Measurements from ENCODE around the gene ALDH1B1. TPM values are rescaled to one million over a fixed set of nuclear protein-coding genes. Genes with fewer than 3 reads are reported as not detected.

Gene ALDH1B1
- total RNA-seq, 8 experiments from 2014 or later: 17.3 to 32.9 (median 22.4) TPM

GRCh38 chr9:38439291-38439915, 46.9 kb downstream of the ALDH1B1 start:
- H3K4me1 ChIP-seq (replicated peaks in 1 of 2): peaks cover 11% of the 10 kb centered on the region in 2 donors
- WGBS, 10 experiments: 0 to 100% (median 80%) methylated on average over 1 to 2 of the region's 3 CpGs; no CpG with 5 or more reads in 7 of the 10 experiments
- no peak overlapping the region for H3K4me3 ChIP-seq
- H3K27ac ChIP-seq: no peak overlapping the region
- in situ Hi-C loops (cut with MboI; ENCODE audit: low pct_unique_long_range_greater_than_20kb in 2 of 9, low sequenced_read_pairs in 9 of 9, unreplicated experiment in 9 of 9): no loop called here
- ATAC-seq (replicated peaks in 6 of 8): no peak

DNA sequence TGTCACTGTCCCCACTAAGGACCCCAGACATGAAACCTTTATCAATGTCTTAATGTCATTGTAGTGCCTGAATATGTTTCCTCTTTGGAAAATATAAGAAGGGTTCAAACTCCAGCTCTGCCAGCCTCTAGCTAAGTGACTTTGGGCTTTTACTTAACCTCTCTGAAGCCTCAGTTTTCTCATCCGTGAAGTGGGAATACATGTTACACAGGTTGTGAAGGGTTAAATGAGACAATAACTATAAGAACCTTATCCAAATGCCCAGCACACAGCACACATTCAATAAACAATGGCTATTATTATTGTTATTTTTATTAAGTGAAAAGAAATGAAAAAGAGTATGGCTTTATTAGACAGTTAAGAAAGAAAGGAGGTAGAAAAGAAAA, 47.4 kb downstream of the ALDH1B1 start:
- no peak overlapping the region for H3K27ac ChIP-seq
- no peak for ATAC-seq (replicated peaks in 6 of 8)
- peaks cover 6% of the 10 kb centered on the region in 2 donors for H3K4me1 ChIP-seq (replicated peaks in 1 of 2)
- in situ Hi-C loops (cut with MboI; ENCODE audit: low pct_unique_long_range_greater_than_20kb in 2 of 9, low sequenced_read_pairs in 9 of 9, unreplicated experiment in 9 of 9): no loop called here
- WGBS, 10 experiments: 13 to 100% (median 100%) methylated on average over 1 of the region's 1 CpG; no CpG with 5 or more reads in 2 of the 10 experiments
- no peak overlapping the region for H3K4me3 ChIP-seq

DNA sequence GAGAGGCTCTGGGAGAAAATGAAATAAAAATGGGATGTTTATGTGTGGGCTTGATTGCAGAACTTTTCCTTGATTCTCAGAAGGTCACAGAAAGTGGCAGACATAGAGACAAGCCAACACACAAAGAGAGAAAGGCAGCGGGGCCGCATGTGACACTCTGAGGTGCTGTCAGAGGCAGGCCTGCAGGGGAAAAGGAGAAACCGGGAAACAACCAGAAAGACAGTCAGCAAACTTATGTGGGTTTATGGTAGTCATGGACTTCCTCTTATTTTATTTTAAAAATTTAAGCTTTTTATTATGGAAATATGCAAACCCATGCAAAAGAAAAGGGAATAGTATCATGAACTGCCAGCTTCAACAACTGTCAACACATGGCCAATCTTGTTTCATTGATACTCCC, 48.0 kb downstream of the ALDH1B1 start:
- no peak overlapping the region for H3K4me3 ChIP-seq
- H3K4me1 ChIP-seq (replicated peaks in 1 of 2): peaks cover 0 to 3% of the 10 kb centered on the region in 2 donors
- H3K27ac ChIP-seq: no peak overlapping the region
- in situ Hi-C loops (cut with MboI; ENCODE audit: low pct_unique_long_range_greater_than_20kb in 2 of 9, low sequenced_read_pairs in 9 of 9, unreplicated experiment in 9 of 9): no loop called here
- 60 to 100% (median 82%) methylated on average over 1 to 3 of the region's 3 CpGs; no CpG with 5 or more reads in 2 of the 10 experiments for WGBS, 10 experiments
- ATAC-seq (replicated peaks in 6 of 8): no peak

- no peak overlapping the region for H3K4me3 ChIP-seq
- in situ Hi-C loops (cut with MboI; ENCODE audit: low pct_unique_long_range_greater_than_20kb in 2 of 9, low sequenced_read_pairs in 9 of 9, unreplicated experiment in 9 of 9): no loop called here
- 7 to 100% (median 87%) methylated on average over 1 to 8 of the region's 8 CpGs; no CpG with 5 or more reads in 1 of the 10 experiments for WGBS, 10 experiments
- H3K27ac ChIP-seq: no peak overlapping the region
- ATAC-seq (replicated peaks in 6 of 8): no peak
- peaks cover 0 to 3% of the 10 kb centered on the region in 2 donors for H3K4me1 ChIP-seq (replicated peaks in 1 of 2)
Measured at GRCh38 chr9:38441347-38442085, 49.0 kb downstream of the ALDH1B1 start.

- Histone ChIP-seq H3K4me1 (replicated peaks in 1 of 2) (peaks cover 0 to 3% of the 10 kb centered on the region in 2 donors), H3K4me3 (no peak overlapping the region), H3K27ac (no peak overlapping the region)
- in situ Hi-C loops (cut with MboI; ENCODE audit: low pct_unique_long_range_greater_than_20kb in 2 of 9, low sequenced_read_pairs in 9 of 9, unreplicated experiment in 9 of 9): no loop called here
- ATAC-seq (replicated peaks in 6 of 8): no peak
- WGBS, 10 experiments: 47 to 88% (median 67%) methylated on average over 1 to 5 of the region's 8 CpGs; no CpG with 5 or more reads in 5 of the 10 experiments
Measured at GRCh38 chr9:38442473-38443096, 50.1 kb downstream of the ALDH1B1 start.

GRCh38 chr9:38443181-38443580, 50.7 kb downstream of the ALDH1B1 start:
- in situ Hi-C loops (cut with MboI; ENCODE audit: low pct_unique_long_range_greater_than_20kb in 2 of 9, low sequenced_read_pairs in 9 of 9, unreplicated experiment in 9 of 9): no loop called here
- Histone ChIP-seq H3K27ac (no peak overlapping the region), H3K4me3 (no peak overlapping the region), H3K4me1 (replicated peaks in 1 of 2) (peaks cover 0 to 3% of the 10 kb centered on the region in 2 donors)
- no peak for ATAC-seq (replicated peaks in 6 of 8)
- WGBS, 10 experiments: 37 to 88% (median 66%) methylated on average over 2 to 7 of the region's 7 CpGs; no CpG with 5 or more reads in 4 of the 10 experiments

GRCh38 chr9:38443597-38443996, 51.1 kb downstream of the ALDH1B1 start:
- no peak for ATAC-seq (replicated peaks in 6 of 8)
- 20 to 80% (median 70%) methylated on average over 1 to 2 of the region's 2 CpGs; no CpG with 5 or more reads in 5 of the 10 experiments for WGBS, 10 experiments

DNA sequence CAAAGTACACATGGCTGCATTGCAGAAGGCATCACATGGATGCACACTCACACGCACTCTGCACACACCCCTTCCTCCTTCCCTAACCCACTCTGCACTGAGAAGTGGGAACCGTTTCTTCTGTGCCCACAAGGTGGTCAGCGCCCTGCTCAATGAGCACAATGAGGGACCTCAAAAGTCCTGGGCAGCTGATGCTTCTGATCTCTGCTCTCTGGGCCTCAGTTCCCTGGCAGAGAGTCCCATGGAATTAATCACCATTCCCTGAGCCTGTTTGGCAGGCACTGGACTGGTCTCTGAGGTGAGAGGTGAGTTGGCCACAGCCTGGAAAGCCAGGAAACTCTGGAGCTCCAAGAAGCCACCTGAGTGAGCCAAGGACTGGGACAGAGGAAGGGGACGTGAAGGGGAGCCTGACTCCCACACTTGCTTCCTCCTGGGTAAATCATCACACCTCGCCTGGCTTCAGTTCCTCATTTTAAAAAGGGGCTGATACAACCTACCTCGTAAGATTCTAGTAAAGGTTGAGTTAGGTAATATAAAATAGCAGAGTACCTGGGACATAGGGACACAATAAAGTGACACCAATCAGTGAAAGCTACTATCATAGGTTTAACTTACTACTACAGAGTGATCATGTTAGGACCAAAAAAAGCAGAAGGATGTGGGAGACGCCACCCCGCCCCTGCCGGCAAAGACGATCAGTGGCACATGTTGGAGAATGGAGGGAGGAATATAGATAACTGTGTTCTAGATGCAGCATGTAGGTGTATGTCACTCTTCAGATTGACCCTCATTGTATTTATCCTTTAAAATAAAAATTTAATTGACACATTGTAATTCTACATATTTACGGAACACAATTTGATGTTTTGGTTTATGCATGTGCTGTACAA, 52.9 kb downstream of the ALDH1B1 start:
- in situ Hi-C loops (cut with MboI; ENCODE audit: low pct_unique_long_range_greater_than_20kb in 2 of 9, low sequenced_read_pairs in 9 of 9, unreplicated experiment in 9 of 9): no loop called here
- ATAC-seq (replicated peaks in 6 of 8): no peak
- 0 to 100% (median 54%) methylated on average over 1 to 9 of the region's 11 CpGs for WGBS, 10 experiments
- no peak overlapping the region for H3K4me3 ChIP-seq
- no peak overlapping the region for H3K27ac ChIP-seq
- peaks cover 0 to under 1% of the 10 kb centered on the region in 2 donors for H3K4me1 ChIP-seq (replicated peaks in 1 of 2)

More at GRCh38 chr9:38443597-38443996, 51.1 kb downstream of the ALDH1B1 start:
- H3K4me1 ChIP-seq (replicated peaks in 1 of 2): peaks cover 0 to 3% of the 10 kb centered on the region in 2 donors
- in situ Hi-C loops (cut with MboI; ENCODE audit: low pct_unique_long_range_greater_than_20kb in 2 of 9, low sequenced_read_pairs in 9 of 9, unreplicated experiment in 9 of 9): no loop called here
- no peak overlapping the region for H3K4me3 ChIP-seq
- no peak overlapping the region for H3K27ac ChIP-seq

GRCh38 chr9:38447703-38448102, 55.2 kb downstream of the ALDH1B1 start:
- WGBS, 10 experiments: 50 to 83% (median 83%) methylated on average over 1 of the region's 1 CpG; no CpG with 5 or more reads in 7 of the 10 experiments
- Histone ChIP-seq H3K27ac (no peak overlapping the region), H3K4me3 (no peak overlapping the region), H3K4me1 (replicated peaks in 1 of 2) (no peaks in the 10 kb centered on the region)
- in situ Hi-C loops (cut with MboI; ENCODE audit: low pct_unique_long_range_greater_than_20kb in 2 of 9, low sequenced_read_pairs in 9 of 9, unreplicated experiment in 9 of 9): no loop called here
- ATAC-seq (replicated peaks in 6 of 8): no peak

Other genes with a start within 250 kb of the ALDH1B1 start
- gene IGFBPL1, start 31.8 kb downstream of the ALDH1B1 start, total RNA-seq: 100 to 1,000 TPM in 1 of 8 experiments, 10 to 100 TPM in 3, 1 to 10 TPM in 2, under 1 TPM in 1, not detected in 1; 0.36 to 236 (median 51.9) TPM
- 10 to 100 TPM in 2 of 8 experiments, 1 to 10 TPM in 3, under 1 TPM in 3; 0.14 to 12.5 (median 1.6) TPM for gene ANKRD18A, start 227.9 kb downstream of the ALDH1B1 start, total RNA-seq

Measured in motor neuron (in vitro differentiated cells).